Ovary (tissue), 3 donors: ENCODE data around the gene RASGRP3.

Experiments used
- CTCF ChIP-seq, 3 donors: fragments of 450-650 bp in 2 of 3; fragments of 200-600 bp in 1 of 3; IDR thresholded peaks; one replicate each; pipeline versions ENCODE4 v1.5.1 to v1.8.0; 2016 to 2022; ENCODE audit warnings: antibody characterized with exemption in 3 of 3, mild to moderate bottlenecking in 1 of 3
- EP300 ChIP-seq: sonication (generic); formaldehyde crosslinking; IDR thresholded peaks from one replicate; pipeline ENCODE4 v1.6.1; 2017; ENCODE audit warnings: antibody characterized with exemption
- donor health status: DM: no; HTN: no; CAD: no.

GRCh38 chr2:33535421-33535820 lies 59.0 kb downstream of the RASGRP3 start:
- TF ChIP-seq EP300, result no peak
- no peak for TF ChIP-seq CTCF (IDR thresholded peaks at IDR 0.05)
